ENCODE measurements around the gene CMC2. TPM values are rescaled to one million over a fixed set of nuclear protein-coding genes. Genes with fewer than 3 reads are reported as not detected.
A peak's percentile ranks its signal among the peaks of the same experiment; 100 is the strongest.

Gene CMC2
- total and polyA plus RNA-seq, 3 donors from 2014 or later: 63.7 to 184 (median 84.1) TPM

GRCh38 chr16:80954985-80955384, 51.7 kb downstream of the CMC2 start:
- no peaks in the 10 kb centered on the region for H3K9me3 ChIP-seq
- DNase-seq: no peak
- intact Hi-C loops (cut with DNase I; ENCODE audit: low total_unique reads): no loop called here
- H3K27ac ChIP-seq: no peak overlapping the region
- no peaks in the 10 kb centered on the region for H3K36me3 ChIP-seq (ENCODE audit: low read depth, missing control alignments)
- H3K4me1 ChIP-seq: no peaks in the 10 kb centered on the region
- TF ChIP-seq POLR2A (IDR thresholded peaks at IDR 0.05) (no peak), CTCF (IDR thresholded peaks at IDR 0.05) (no peak)
- H3K27me3 ChIP-seq: no peaks in the 10 kb centered on the region
- 90 to 93% methylated on average over 4 to 5 of the region's 5 CpGs for WGBS, 2 donors
- no peak overlapping the region for H3K4me3 ChIP-seq

GRCh38 chr16:80948886-80949493, 57.7 kb downstream of the CMC2 start:
- H3K27ac ChIP-seq: no peak overlapping the region
- peak; percentile 79 for DNase-seq
- H3K36me3 ChIP-seq (ENCODE audit: low read depth, missing control alignments): no peaks in the 10 kb centered on the region
- no peaks in the 10 kb centered on the region for H3K4me1 ChIP-seq
- no peaks in the 10 kb centered on the region for H3K27me3 ChIP-seq
- H3K9me3 ChIP-seq: no peaks in the 10 kb centered on the region
- no peak for TF ChIP-seq POLR2A (IDR thresholded peaks at IDR 0.05)
- TF ChIP-seq CTCF (IDR thresholded peaks at IDR 0.05): peak in 2 of 3 experiments; percentile 20 to 62
- intact Hi-C loops (cut with DNase I; ENCODE audit: low total_unique reads): no loop called here
- no peak overlapping the region for H3K4me3 ChIP-seq
- WGBS, 2 donors: 36 to 38% methylated on average over 3 to 7 of the region's 7 CpGs

- intact Hi-C loops (cut with DNase I; ENCODE audit: low total_unique reads): no loop called here
- H3K4me1 ChIP-seq: no peaks in the 10 kb centered on the region
- no peak for DNase-seq
- H3K36me3 ChIP-seq (ENCODE audit: low read depth, missing control alignments): no peaks in the 10 kb centered on the region
- no peak for TF ChIP-seq POLR2A (IDR thresholded peaks at IDR 0.05)
- TF ChIP-seq CTCF (IDR thresholded peaks at IDR 0.05): no peak
- no peaks in the 10 kb centered on the region for H3K27me3 ChIP-seq
- no peak overlapping the region for H3K27ac ChIP-seq
- WGBS, 2 donors: 85 to 86% methylated on average over 9 of the region's 9 CpGs
- no peaks in the 10 kb centered on the region for H3K9me3 ChIP-seq
- H3K4me3 ChIP-seq: no peak overlapping the region
These were observed 58.7 kb downstream of the CMC2 start for GRCh38 chr16:80947708-80948625.

GRCh38 chr16:80947239-80947638, 59.4 kb downstream of the CMC2 start:
- intact Hi-C loops (cut with DNase I; ENCODE audit: low total_unique reads): no loop called here

More at GRCh38 chr16:80947239-80947638, 59.4 kb downstream of the CMC2 start:
- H3K27ac ChIP-seq: no peak overlapping the region
- H3K4me1 ChIP-seq: no peaks in the 10 kb centered on the region
- TF ChIP-seq CTCF (IDR thresholded peaks at IDR 0.05) (no peak), POLR2A (IDR thresholded peaks at IDR 0.05) (no peak)
- no peaks in the 10 kb centered on the region for H3K27me3 ChIP-seq
- H3K9me3 ChIP-seq: no peaks in the 10 kb centered on the region
- no peak overlapping the region for H3K4me3 ChIP-seq
- 82 to 89% methylated on average over 5 of the region's 5 CpGs for WGBS, 2 donors
- no peak for DNase-seq
- H3K36me3 ChIP-seq (ENCODE audit: low read depth, missing control alignments): no peaks in the 10 kb centered on the region

Data from testis (tissue), 3 donors.